ENCODE results near the gene LRRTM4. TPM values are rescaled to one million over a fixed set of nuclear protein-coding genes. Genes with fewer than 3 reads are reported as not detected.

The LRRTM4 gene
- total and polyA plus RNA-seq, 2 donors (not counting 1 experiment from before 2014, with no cell fraction given), result not detected

GRCh38 chr2:76861708-76862107, 660.5 kb downstream of the LRRTM4 start:
- no CpG with 5 or more reads among the region's 3 CpGs for WGBS (ENCODE audit: insufficient coverage)
- CTCF ChIA-PET, result no interaction called here
- Histone ChIP-seq H3K79me2 (ENCODE audit: control insufficient read depth, insufficient read depth, low read length) (no peaks in the 10 kb centered on the region), H3K4me1 (ENCODE audit: control insufficient read depth in 2 of 2, insufficient read depth in 2 of 2, low read length in 2 of 2) (no peaks in the 10 kb centered on the region), H2AFZ (ENCODE audit: insufficient read depth, low read depth, low read length, poor library complexity, severe bottlenecking) (no peak overlapping the region), H3K9me3 (ENCODE audit: control extremely low read depth in 1 of 3, control insufficient read depth in 2 of 3, insufficient read depth in 1 of 3, low read length in 2 of 3) (no peaks in the 10 kb centered on the region), H3K9ac (ENCODE audit: low read length) (no peak overlapping the region), H3K27ac (ENCODE audit: low read length in 2 of 2) (no peak overlapping the region), H3K4me2 (replicated peaks; ENCODE audit: low read depth, low read length, poor library complexity, severe bottlenecking) (no peak overlapping the region), H3K27me3 (replicated peaks in 1 of 4; ENCODE audit: control extremely low read depth in 1 of 4, control insufficient read depth in 3 of 4, insufficient read depth in 4 of 4, low read length in 3 of 4) (no peaks in the 10 kb centered on the region), H3K4me3 (ENCODE audit: control extremely low read depth in 1 of 5, extremely low read depth in 1 of 5, insufficient read depth in 1 of 5, low read depth in 2 of 5, low read length in 4 of 5) (no peak overlapping the region), H4K20me1 (ENCODE audit: control insufficient read depth, insufficient read depth, low read length, poor library complexity, severe bottlenecking) (no peaks in the 10 kb centered on the region), H3K36me3 (replicated peaks in 1 of 2; ENCODE audit: control extremely low read depth in 1 of 2, control insufficient read depth in 1 of 2, extremely low read depth in 1 of 2, insufficient read depth in 2 of 2, low read length in 1 of 2) (no peaks in the 10 kb centered on the region)
- POLR2A ChIA-PET, result no interaction called here
- no peaks in the 10 kb centered on the region for H3K4me1 Mint-ChIP-seq
- no peak for ATAC-seq (ENCODE audit: low read depth)
- no peak for DNase-seq
- no peak overlapping the region for H3K27ac Mint-ChIP-seq
- TF ChIP-seq EZH2 (IDR thresholded peaks at IDR 0.05; ENCODE audit: borderline replicate concordance, insufficient read depth, low read depth, low read length, poor library complexity, severe bottlenecking) (no peak), CTCF (IDR thresholded peaks at IDR 0.05) (no peak)
- intact Hi-C loops (cut with micrococcal nuclease), result no loop called here
- H3K9me3 Mint-ChIP-seq (ENCODE audit: insufficient read depth), result peaks cover 1% of the 10 kb centered on the region
- no peak overlapping the region for H3K4me3 Mint-ChIP-seq
- no peaks in the 10 kb centered on the region for H3K27me3 Mint-ChIP-seq

DNA sequence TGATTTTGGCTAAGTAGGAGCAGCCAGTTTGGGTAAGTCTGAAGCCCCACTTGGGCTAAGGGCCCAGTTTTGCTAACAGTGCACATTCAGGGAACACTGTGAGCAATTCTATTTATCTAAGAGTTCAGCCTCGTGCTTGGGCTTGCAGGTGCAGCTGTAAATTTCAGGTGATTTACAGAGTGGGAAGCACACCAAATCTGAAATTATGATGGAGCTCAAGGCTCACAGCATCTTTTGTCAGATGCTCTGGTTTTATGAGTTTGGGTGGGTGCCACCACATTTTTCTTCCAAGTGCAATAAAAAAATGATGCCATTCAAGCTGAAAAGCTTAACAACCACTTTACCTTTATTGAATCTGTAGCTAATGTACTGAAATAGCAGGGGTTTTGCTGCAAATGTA, 671.2 kb downstream of the LRRTM4 start:
- Histone ChIP-seq H3K79me2 (ENCODE audit: control insufficient read depth, insufficient read depth, low read length) (no peaks in the 10 kb centered on the region), H3K36me3 (replicated peaks in 1 of 2; ENCODE audit: control extremely low read depth in 1 of 2, control insufficient read depth in 1 of 2, extremely low read depth in 1 of 2, insufficient read depth in 2 of 2, low read length in 1 of 2) (no peaks in the 10 kb centered on the region), H2AFZ (ENCODE audit: insufficient read depth, low read depth, low read length, poor library complexity, severe bottlenecking) (no peak overlapping the region), H3K4me2 (replicated peaks; ENCODE audit: low read depth, low read length, poor library complexity, severe bottlenecking) (no peak overlapping the region), H4K20me1 (ENCODE audit: control insufficient read depth, insufficient read depth, low read length, poor library complexity, severe bottlenecking) (no peaks in the 10 kb centered on the region), H3K9ac (ENCODE audit: low read length) (no peak overlapping the region), H3K27ac (ENCODE audit: low read length in 2 of 2) (no peak overlapping the region), H3K9me3 (ENCODE audit: control extremely low read depth in 1 of 3, control insufficient read depth in 2 of 3, insufficient read depth in 1 of 3, low read length in 2 of 3) (no peaks in the 10 kb centered on the region), H3K4me1 (ENCODE audit: control insufficient read depth in 2 of 2, insufficient read depth in 2 of 2, low read length in 2 of 2) (no peaks in the 10 kb centered on the region), H3K27me3 (replicated peaks in 1 of 4; ENCODE audit: control extremely low read depth in 1 of 4, control insufficient read depth in 3 of 4, insufficient read depth in 4 of 4, low read length in 3 of 4) (no peaks in the 10 kb centered on the region), H3K4me3 (ENCODE audit: control extremely low read depth in 1 of 5, extremely low read depth in 1 of 5, insufficient read depth in 1 of 5, low read depth in 2 of 5, low read length in 4 of 5) (no peak overlapping the region)
- no peak for DNase-seq
- no peak overlapping the region for H3K4me3 Mint-ChIP-seq
- WGBS (ENCODE audit: insufficient coverage), result 58% methylated on average over 1 of the region's 1 CpG
- no peak for ATAC-seq (ENCODE audit: low read depth)
- H3K9me3 Mint-ChIP-seq (ENCODE audit: insufficient read depth), result peaks cover 2% of the 10 kb centered on the region
- no peaks in the 10 kb centered on the region for H3K4me1 Mint-ChIP-seq
- intact Hi-C loops (cut with micrococcal nuclease), result no loop called here
- CTCF ChIA-PET, result no interaction called here
- H3K27ac Mint-ChIP-seq, result no peak overlapping the region
- POLR2A ChIA-PET, result no interaction called here
- TF ChIP-seq CTCF (IDR thresholded peaks at IDR 0.05), result no peak
- no peak for TF ChIP-seq EZH2 (IDR thresholded peaks at IDR 0.05; ENCODE audit: borderline replicate concordance, insufficient read depth, low read depth, low read length, poor library complexity, severe bottlenecking)
- no peaks in the 10 kb centered on the region for H3K27me3 Mint-ChIP-seq
